Measurements from ENCODE around the gene GDE1. TPM values are rescaled to one million over a fixed set of nuclear protein-coding genes. Genes with fewer than 3 reads are reported as not detected.
"Not testable (repeated sequence)": the region's sequence is repeated elsewhere in the genome, so short reads cannot be mapped to it uniquely, and the experiment has no call there.

Gene GDE1
- 28.4 TPM for polyA plus RNA-seq

- peaks cover 3% of the 10 kb centered on the region for H3K36me3 Mint-ChIP-seq
Observed at GRCh38 chr16:19521471-19522396, at the start of gene GDE1. GDE1 (minus strand) TSS chr16:19522098; CDS start chr16:19521964, 134 bp downstream.

DNA sequence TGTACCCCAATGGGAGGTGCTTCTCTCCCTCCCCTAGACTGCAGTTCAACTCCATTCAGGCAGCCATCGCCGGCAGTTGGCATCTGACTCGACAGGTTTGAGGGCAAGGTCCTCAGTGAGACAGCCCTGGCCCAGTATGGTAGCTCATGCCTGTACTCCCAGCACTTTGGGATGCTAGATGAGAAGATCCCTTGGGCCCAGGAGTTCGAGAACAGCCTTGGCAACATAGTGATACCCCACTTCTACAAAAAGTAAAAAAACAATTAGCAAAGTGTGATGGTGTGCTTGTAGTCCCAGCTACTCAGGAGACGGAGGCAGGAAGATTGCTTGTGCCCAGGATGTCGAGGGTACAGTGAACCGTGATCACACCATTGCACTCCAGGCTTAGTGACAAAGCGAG lies 45.7 kb upstream of the GDE1 start:
- no peaks in the 10 kb centered on the region for H3K27me3 Mint-ChIP-seq
- H3K4me3 Mint-ChIP-seq = no peak overlapping the region
- H3K27ac Mint-ChIP-seq = no peak overlapping the region
- H3K4me1 Mint-ChIP-seq = no peaks in the 10 kb centered on the region
- peaks cover 11% of the 10 kb centered on the region for H3K36me3 Mint-ChIP-seq
- peaks cover 0 to 5% (median 0%) of the 10 kb centered on the region in 3 donors for H3K9me3 Mint-ChIP-seq

More at GRCh38 chr16:19521471-19522396, at the start of gene GDE1:
- peaks cover 34 to 38% (median 36%) of the 10 kb centered on the region in 3 donors for H3K4me1 Mint-ChIP-seq
- H3K27ac Mint-ChIP-seq = peak within 1 kb of the TSS; percentile 79 to 91 (median 85)
- no peaks in the 10 kb centered on the region for H3K9me3 Mint-ChIP-seq
- peak within 1 kb of the TSS; percentile 96 to 98 (median 98) for H3K4me3 Mint-ChIP-seq
- no peaks in the 10 kb centered on the region for H3K27me3 Mint-ChIP-seq

- Mint-ChIP-seq H3K9me3 (peaks cover 0 to 5% (median 0%) of the 10 kb centered on the region in 3 donors), H3K27ac (no peak overlapping the region), H3K4me3 (no peak overlapping the region), H3K4me1 (peaks cover 0 to 1% (median 0%) of the 10 kb centered on the region in 3 donors), H3K36me3 (peaks cover 11% of the 10 kb centered on the region), H3K27me3 (no peaks in the 10 kb centered on the region)
Observed at GRCh38 chr16:19566362-19566761, 44.5 kb upstream of the GDE1 start.

DNA sequence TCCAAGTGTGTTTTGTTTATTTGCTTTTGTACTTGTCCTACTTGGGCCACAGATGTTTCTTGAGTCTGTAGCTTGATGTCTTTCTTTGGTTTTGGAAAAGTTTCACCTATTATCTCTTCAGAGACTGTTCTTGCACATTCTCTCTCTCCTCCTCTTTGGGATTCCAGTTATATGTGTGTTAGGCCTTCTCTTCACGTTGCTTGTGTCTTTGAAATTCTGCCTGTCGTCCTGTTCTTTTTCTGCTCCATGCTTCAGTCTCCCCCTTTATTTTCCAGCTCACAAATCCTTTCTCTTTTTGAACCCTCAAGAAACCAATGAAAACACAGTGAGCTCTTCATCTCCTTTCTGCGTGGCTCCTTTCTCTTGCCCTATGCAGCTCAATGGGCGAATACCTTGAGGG lies 41.5 kb upstream of the GDE1 start:
- Mint-ChIP-seq H3K27me3 (no peaks in the 10 kb centered on the region), H3K27ac (no peak overlapping the region), H3K36me3 (peaks cover 8% of the 10 kb centered on the region), H3K9me3 (peaks cover 0 to 5% (median 0%) of the 10 kb centered on the region in 3 donors), H3K4me1 (peaks cover 2 to 6% (median 3%) of the 10 kb centered on the region in 3 donors), H3K4me3 (no peak overlapping the region)

DNA sequence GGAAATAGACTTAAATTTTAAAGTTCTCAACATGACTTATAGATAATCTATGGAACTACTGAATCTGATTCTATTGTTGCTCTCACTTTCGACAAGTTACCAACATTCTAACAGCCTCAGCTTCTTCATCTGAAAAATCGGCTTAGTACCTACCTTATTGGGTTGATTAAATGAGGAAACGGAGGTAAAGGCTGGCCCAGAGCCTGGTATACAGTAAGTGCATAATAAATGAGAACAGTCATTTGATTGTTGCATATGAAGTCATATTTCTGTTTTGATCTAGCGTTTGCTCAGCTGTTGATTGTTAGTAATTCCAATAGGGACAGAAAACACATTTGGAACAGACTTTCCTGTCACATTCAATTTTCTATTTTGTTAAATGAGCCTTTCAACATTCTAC lies 38.2 kb upstream of the GDE1 start:
- no peak overlapping the region for H3K4me3 Mint-ChIP-seq
- H3K9me3 Mint-ChIP-seq = peaks cover 0 to 5% (median 0%) of the 10 kb centered on the region in 3 donors
- peaks cover 14 to 16% (median 14%) of the 10 kb centered on the region in 3 donors for H3K4me1 Mint-ChIP-seq
- no peak overlapping the region for H3K27ac Mint-ChIP-seq
- H3K36me3 Mint-ChIP-seq = peaks cover 5% of the 10 kb centered on the region
- H3K27me3 Mint-ChIP-seq = no peaks in the 10 kb centered on the region

GRCh38 chr16:19559242-19559910 lies 37.5 kb upstream of the GDE1 start:
- peak overlapping the region in 1 of 3 donors; percentile 46 for H3K27ac Mint-ChIP-seq
- H3K27me3 Mint-ChIP-seq = no peaks in the 10 kb centered on the region
- H3K36me3 Mint-ChIP-seq = peaks cover 2% of the 10 kb centered on the region
- peaks cover 16 to 18% (median 18%) of the 10 kb centered on the region in 3 donors for H3K4me1 Mint-ChIP-seq
- peak overlapping the region in 1 of 4 donors; percentile 73 for H3K4me3 Mint-ChIP-seq
- H3K9me3 Mint-ChIP-seq = peaks cover 0 to 5% (median 0%) of the 10 kb centered on the region in 3 donors

DNA sequence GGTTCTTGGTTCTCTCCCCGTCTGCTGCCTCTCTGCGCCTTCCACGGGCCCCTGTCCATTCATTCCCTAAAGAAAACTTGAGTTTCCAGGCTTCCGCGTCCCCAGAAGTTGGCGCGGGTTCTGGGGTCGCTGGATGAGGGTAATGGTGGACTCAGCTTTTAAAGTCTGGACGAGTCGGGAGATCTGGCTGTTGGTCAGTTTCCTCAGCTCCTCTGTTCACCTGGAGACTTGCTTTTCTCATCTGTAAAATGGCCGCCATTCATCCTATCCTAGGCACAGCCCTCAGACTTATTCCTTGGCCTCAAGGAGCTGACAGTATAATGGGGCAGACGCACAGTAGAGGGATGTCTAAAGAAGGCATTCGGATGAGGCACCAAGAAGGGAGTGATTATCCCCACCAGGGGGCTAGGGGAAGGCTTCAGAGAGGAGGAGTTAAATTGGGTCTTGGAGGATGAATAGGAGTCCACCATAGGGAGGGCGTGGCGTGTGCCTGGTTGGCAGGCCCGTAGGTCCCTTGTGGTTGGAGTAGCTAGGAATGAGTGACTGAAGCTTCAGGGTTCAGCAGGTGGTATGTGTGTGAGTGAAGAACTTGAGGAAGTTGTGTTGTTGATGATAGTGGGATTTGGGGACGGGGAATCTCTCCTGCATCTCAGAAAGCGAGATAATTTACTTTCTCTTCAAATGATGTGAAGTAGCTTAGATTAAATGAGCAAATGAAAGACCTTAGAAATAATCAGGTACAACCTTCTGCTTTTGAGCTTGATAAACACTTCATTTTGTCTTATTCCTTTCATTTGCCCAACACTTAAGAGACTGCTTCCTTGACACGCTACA lies 34.3 kb upstream of the GDE1 start:
- Mint-ChIP-seq H3K9me3 (no peaks in the 10 kb centered on the region), H3K27me3 (no peaks in the 10 kb centered on the region), H3K4me1 (peaks cover 16 to 18% (median 18%) of the 10 kb centered on the region in 3 donors), H3K36me3 (no peaks in the 10 kb centered on the region), H3K27ac (peak overlapping the region; percentile 74 to 96 (median 75)), H3K4me3 (peak overlapping the region; percentile 92 to 99 (median 98))

DNA sequence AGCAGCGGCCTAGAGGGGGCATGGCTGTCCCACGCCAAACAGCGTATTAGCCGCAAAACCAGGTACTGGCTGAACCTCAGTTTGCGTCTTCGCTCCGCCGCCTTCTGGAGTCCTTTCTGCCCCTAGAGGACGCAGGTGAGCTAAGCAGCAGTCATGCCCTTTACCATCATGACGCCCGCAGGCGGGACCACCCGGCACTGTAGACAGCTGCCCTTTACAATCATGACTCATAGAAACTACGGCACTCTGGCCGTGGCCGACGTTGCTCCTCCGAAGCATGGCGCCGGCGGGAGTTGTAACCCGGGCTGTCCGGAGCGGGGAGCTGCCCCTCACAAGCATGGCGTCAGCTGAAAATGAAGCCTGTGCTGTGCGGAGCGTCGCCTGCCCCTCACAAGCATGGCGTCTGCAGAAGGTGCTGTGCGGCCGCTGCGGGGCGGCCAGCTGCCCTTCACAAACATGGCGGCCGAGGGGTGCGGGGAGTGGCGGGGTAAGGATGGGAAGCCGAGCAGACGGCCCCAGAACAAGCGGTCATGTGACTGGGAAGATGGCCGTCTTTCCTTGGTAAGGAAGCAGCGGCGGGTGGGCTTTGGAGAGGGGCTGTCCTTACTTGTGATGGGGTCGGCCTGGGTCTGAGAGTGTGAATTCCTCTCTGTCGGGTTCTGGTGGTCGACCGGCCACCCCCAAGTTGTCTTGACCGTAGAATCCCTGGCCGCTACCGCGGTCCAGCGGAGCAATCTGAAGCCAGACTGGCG lies 33.5 kb upstream of the GDE1 start, which contains the start of gene VPS35L:
Gene VPS35L, plus strand, starts transcription at position 518 of the 752 bp plus-strand sequence. Its CDS starts 27 bp downstream, at position 545.
- Mint-ChIP-seq H3K36me3 (no peaks in the 10 kb centered on the region), H3K9me3 (no peaks in the 10 kb centered on the region), H3K4me1 (peaks cover 16 to 18% (median 18%) of the 10 kb centered on the region in 3 donors), H3K27me3 (no peaks in the 10 kb centered on the region), H3K4me3 (peak within 1 kb of the TSS; percentile 92 to 99 (median 98)), H3K27ac (peak within 1 kb of the TSS; percentile 74 to 96 (median 75))

DNA sequence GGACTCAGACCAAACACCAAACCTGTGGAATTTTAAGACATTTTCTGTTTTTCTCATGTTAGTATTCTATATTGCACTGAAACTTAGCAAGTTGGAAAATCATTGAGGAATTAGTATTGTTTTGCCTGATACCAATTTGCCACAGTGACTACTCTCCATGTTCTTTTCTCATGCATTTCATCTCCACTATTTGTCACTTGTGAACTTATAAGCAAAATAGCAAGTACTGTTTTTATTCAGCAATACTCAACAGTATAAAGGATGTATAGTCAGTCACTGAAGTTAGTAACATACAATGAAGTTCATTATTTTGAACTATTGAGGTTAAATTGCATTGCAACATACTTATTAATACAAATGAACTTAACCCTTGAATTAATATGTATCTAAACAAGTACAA lies 27.8 kb upstream of the GDE1 start:
- Mint-ChIP-seq H3K36me3 (peaks cover 1% of the 10 kb centered on the region), H3K9me3 (no peaks in the 10 kb centered on the region), H3K27ac (no peak overlapping the region), H3K4me3 (no peak overlapping the region), H3K4me1 (peaks cover 0 to 3% (median 0%) of the 10 kb centered on the region in 3 donors), H3K27me3 (no peaks in the 10 kb centered on the region)

DNA sequence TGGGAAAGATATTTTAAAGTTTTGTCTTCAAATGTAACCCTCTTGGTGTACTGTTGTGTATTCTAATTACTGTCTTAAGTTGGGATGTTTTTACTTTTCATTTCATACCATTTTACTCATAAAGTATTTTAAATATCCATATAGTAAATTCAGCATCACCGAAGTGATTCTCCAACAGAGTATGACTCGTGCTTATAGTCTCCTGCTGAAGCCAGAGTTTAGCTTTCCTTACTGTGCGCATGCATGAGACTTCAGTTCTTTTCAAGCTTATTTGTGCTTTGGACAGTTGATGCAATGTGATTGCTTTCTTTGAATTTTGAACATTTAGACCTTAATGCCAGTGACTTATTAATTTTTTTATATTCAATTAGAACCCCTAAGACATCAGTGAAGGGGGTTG lies 26.2 kb upstream of the GDE1 start:
- Mint-ChIP-seq H3K27ac (no peak overlapping the region), H3K36me3 (peaks cover 13% of the 10 kb centered on the region), H3K9me3 (no peaks in the 10 kb centered on the region), H3K27me3 (no peaks in the 10 kb centered on the region), H3K4me1 (no peaks in the 10 kb centered on the region), H3K4me3 (no peak overlapping the region)

DNA sequence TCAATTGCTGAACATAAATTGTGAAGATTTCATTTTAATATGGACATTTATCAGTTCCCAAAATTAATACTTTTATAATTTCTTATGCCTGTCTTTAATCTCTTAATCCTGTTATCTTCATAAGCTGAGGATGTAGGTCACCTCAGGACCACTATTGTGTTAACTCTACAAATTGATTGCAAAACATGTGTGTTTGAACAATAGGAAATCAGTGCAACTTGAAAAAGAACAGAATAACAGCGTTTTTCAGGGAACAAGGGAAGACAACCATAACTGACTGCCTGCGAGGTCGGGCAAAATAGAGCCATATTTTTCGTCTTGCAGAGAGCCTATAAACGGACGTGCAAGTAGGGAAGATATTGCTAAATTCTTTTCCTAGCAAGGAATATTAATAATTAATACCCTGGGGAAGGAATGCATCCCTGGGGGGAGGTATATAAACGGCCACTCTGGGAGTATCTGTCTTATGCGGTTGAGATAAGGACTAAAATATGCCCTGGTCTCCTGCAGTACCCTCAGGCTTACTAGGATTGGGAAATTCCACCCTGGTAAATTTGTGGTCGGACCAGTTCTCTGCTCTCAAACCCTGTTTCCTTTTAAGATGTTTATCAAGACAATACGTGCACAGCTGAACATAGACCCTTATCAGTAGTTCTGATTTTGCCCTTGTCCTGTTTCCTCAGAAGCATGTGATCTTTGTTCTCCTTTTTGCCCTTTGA lies 21.5 kb upstream of the GDE1 start:
- not testable (repeated sequence) for H3K9me3 Mint-ChIP-seq, H3K4me3 Mint-ChIP-seq, H3K27ac Mint-ChIP-seq, H3K4me1 Mint-ChIP-seq, H3K27me3 Mint-ChIP-seq
- H3K36me3 Mint-ChIP-seq = peaks cover 21% of the 10 kb centered on the region

- peaks cover 21% of the 10 kb centered on the region for H3K36me3 Mint-ChIP-seq
- no peaks in the 10 kb centered on the region for H3K4me1 Mint-ChIP-seq
- H3K9me3 Mint-ChIP-seq = no peaks in the 10 kb centered on the region
- no peak overlapping the region for H3K4me3 Mint-ChIP-seq
- H3K27ac Mint-ChIP-seq = no peak overlapping the region
- no peaks in the 10 kb centered on the region for H3K27me3 Mint-ChIP-seq
Observed at GRCh38 chr16:19542138-19542821, 20.4 kb upstream of the GDE1 start.
